IPS-11a (cell line): ENCODE data around the gene SCN3A.

Source experiments
- H3K4me3 ChIP-seq: one replicate; pipeline ENCODE4 v1.5.1; 2013; ENCODE audit warnings: low read depth, low read length, control low read depth

The SCN3A gene

GRCh38 chr2:165203689-165204559 is at the start of gene SCN3A:
TSS of gene SCN3A (minus strand) at chr2:165204050. CDS start at chr2:165176394, 27,656 bp downstream.
- H3K4me3 ChIP-seq = no peak within 1 kb of the TSS

GRCh38 chr2:165253178-165253577 is 49.3 kb upstream of the SCN3A start:
- no peak overlapping the region for H3K4me3 ChIP-seq

GRCh38 chr2:165251366-165251765 is 47.5 kb upstream of the SCN3A start:
- no peak overlapping the region for H3K4me3 ChIP-seq

- H3K4me3 ChIP-seq = no peak overlapping the region
Observed at GRCh38 chr2:165248238-165248637, 44.4 kb upstream of the SCN3A start.

- H3K4me3 ChIP-seq = no peak overlapping the region
Observed at GRCh38 chr2:165245081-165245793, 41.4 kb upstream of the SCN3A start.

GRCh38 chr2:165240916-165241315 is 37.1 kb upstream of the SCN3A start:
- no peak overlapping the region for H3K4me3 ChIP-seq

GRCh38 chr2:165239856-165240515 is 36.1 kb upstream of the SCN3A start:
- no peak overlapping the region for H3K4me3 ChIP-seq

- H3K4me3 ChIP-seq = no peak within 1 kb of the TSS
Observed at GRCh38 chr2:165239230-165239629, 35.4 kb upstream of the SCN3A start, which contains the start of gene SCN2A. TSS of gene SCN2A (plus strand) at chr2:165239414. CDS start at chr2:165295824, 56,410 bp downstream.

- H3K4me3 ChIP-seq = no peak overlapping the region
Observed at GRCh38 chr2:165238295-165238694, 34.4 kb upstream of the SCN3A start.

GRCh38 chr2:165237056-165237455 is 33.2 kb upstream of the SCN3A start:
- no peak overlapping the region for H3K4me3 ChIP-seq

GRCh38 chr2:165227571-165227970 is 23.7 kb upstream of the SCN3A start:
- no peak overlapping the region for H3K4me3 ChIP-seq

- no peak overlapping the region for H3K4me3 ChIP-seq
Observed at GRCh38 chr2:165224941-165225340, 21.1 kb upstream of the SCN3A start.

- H3K4me3 ChIP-seq = no peak overlapping the region
Observed at GRCh38 chr2:165219481-165219880, 15.6 kb upstream of the SCN3A start.

GRCh38 chr2:165214093-165214492 is 10.2 kb upstream of the SCN3A start:
- no peak overlapping the region for H3K4me3 ChIP-seq

- no peak overlapping the region for H3K4me3 ChIP-seq
Observed at GRCh38 chr2:165208094-165208493, 4.2 kb upstream of the SCN3A start.

- no peak overlapping the region for H3K4me3 ChIP-seq
Observed at GRCh38 chr2:165205865-165206264, 2.0 kb upstream of the SCN3A start.

- H3K4me3 ChIP-seq = no peak overlapping the region
Observed at GRCh38 chr2:165202239-165202638, 1.6 kb downstream of the SCN3A start.

- no peak overlapping the region for H3K4me3 ChIP-seq
Observed at GRCh38 chr2:165198181-165198580, 5.7 kb downstream of the SCN3A start.

GRCh38 chr2:165197346-165197745 is 6.5 kb downstream of the SCN3A start:
- H3K4me3 ChIP-seq = no peak overlapping the region

- H3K4me3 ChIP-seq = no peak overlapping the region
Observed at GRCh38 chr2:165196411-165196810, 7.4 kb downstream of the SCN3A start.

GRCh38 chr2:165193178-165193777 is 10.6 kb downstream of the SCN3A start:
- no peak overlapping the region for H3K4me3 ChIP-seq
